HG02840 (cell line): ENCODE measurements around the gene THPO.

Experiments
- ATAC-seq: cut with Tn5 transposase; IDR thresholded peaks from one replicate; pipeline ENCODE4 v1.9.1; 2021; ENCODE audit warnings: mild to moderate bottlenecking, moderate library complexity, moderate number of reproducible peaks; ENCODE audit not compliant: unreplicated experiment, low FRiP score

Gene THPO

GRCh38 chr3:184386047-184386806 is 8.2 kb upstream of the THPO start:
- ATAC-seq = no peak

- no peak for ATAC-seq
Observed at GRCh38 chr3:184384856-184385422, 6.9 kb upstream of the THPO start.

- ATAC-seq = no peak
Observed at GRCh38 chr3:184384342-184384741, 6.3 kb upstream of the THPO start.

GRCh38 chr3:184383033-184383740 is 5.2 kb upstream of the THPO start:
- no peak for ATAC-seq

GRCh38 chr3:184382326-184383032 is 4.5 kb upstream of the THPO start:
- ATAC-seq = no peak

GRCh38 chr3:184381261-184382224 is 3.5 kb upstream of the THPO start:
- ATAC-seq = no peak

GRCh38 chr3:184380627-184381260 is 2.7 kb upstream of the THPO start:
- ATAC-seq = no peak

- no peak for ATAC-seq
Observed at GRCh38 chr3:184380185-184380626, 2.2 kb upstream of the THPO start.

- no peak for ATAC-seq
Observed at GRCh38 chr3:184379358-184380184, 1.6 kb upstream of the THPO start, which contains the start of gene CHRD. CHRD (plus strand) TSS chr3:184380054; CDS start chr3:184380319, 265 bp downstream.

- ATAC-seq = no peak
Observed at GRCh38 chr3:184378651-184379357, 797 bp upstream of the THPO start.

- ATAC-seq = no peak
Observed at GRCh38 chr3:184377374-184377773, 633 bp downstream of the THPO start.

GRCh38 chr3:184375747-184376461 is 2.1 kb downstream of the THPO start:
- no peak for ATAC-seq

GRCh38 chr3:184373422-184373821 is 4.6 kb downstream of the THPO start:
- ATAC-seq = no peak

- no peak for ATAC-seq
Observed at GRCh38 chr3:184372911-184373310, 5.1 kb downstream of the THPO start.

- no peak for ATAC-seq
Observed at GRCh38 chr3:184372296-184372821, 5.6 kb downstream of the THPO start.

- ATAC-seq = no peak
Observed at GRCh38 chr3:184371570-184372018, 6.4 kb downstream of the THPO start.
